B cell (primary cell): Measurements from ENCODE around the gene BNIP5. TPM values are rescaled to one million over a fixed set of nuclear protein-coding genes. Genes with fewer than 3 reads are reported as not detected.

Source experiments
- ATAC-seq: fragments of 200-7000 bp; cut with Tn5 transposase; one replicate; pipeline ENCODE4 v1.10.0; 2021; ENCODE audit warnings: low read depth, mild to moderate bottlenecking, moderate number of reproducible peaks, moderate library complexity
- CTCF ChIA-PET: fragments of 350-600 bp; sonication (Branson Sonifier 250); formaldehyde crosslinking; loops from one replicate; lab custom pipeline; 2021; ENCODE audit warnings: antibody characterized with exemption, inconsistent platforms; lab: Charles Lee
- POLR2A ChIA-PET: fragments of 350-600 bp; sonication (Branson Sonifier 250); formaldehyde crosslinking; loops from one replicate; lab custom pipeline; 2021; ENCODE audit warnings: antibody characterized with exemption; lab: Charles Lee
- DNase-seq: peaks from one replicate; pipeline ENCODE4 v3.0.0; 2013
- H2AFZ ChIP-seq: 2 replicates; pipeline ENCODE4 v1.6.1; 2012; ENCODE audit warnings: mild to moderate bottlenecking, low read depth, low read length; ENCODE audit not compliant: insufficient read depth, poor library complexity, severe bottlenecking
- H3K27ac ChIP-seq, 2 donors: 1 replicate in 1 of 2; 2 replicates in 1 of 2; pipeline ENCODE4 v1.5.1; 2012 to 2013; ENCODE audit warnings: low read length in 2 of 2, mild to moderate bottlenecking in 2 of 2, moderate library complexity in 1 of 2
- H3K27me3 ChIP-seq, 4 experiments: fragments of 200-600 bp in 1 of 4; sonication (generic) in 1 of 4; replicated peaks in 1 of 4; 1 replicate in 2 of 4; 2 replicates in 2 of 4; pipeline versions ENCODE4 v1.6.1 to v1.7.0; 2013 to 2016; ENCODE audit warnings: low read length in 3 of 4, mild to moderate bottlenecking in 2 of 4, mixed read lengths in 1 of 4, moderate library complexity in 1 of 4; ENCODE audit not compliant: insufficient read depth in 4 of 4, control insufficient read depth in 3 of 4; ENCODE audit errors: control extremely low read depth in 1 of 4
- H3K36me3 ChIP-seq, 2 experiments: replicated peaks in 1 of 2; 1 replicate in 1 of 2; 2 replicates in 1 of 2; pipeline versions ENCODE4 v1.6.1 to v1.7.1; 2013; ENCODE audit warnings: low read length in 1 of 2; ENCODE audit not compliant: insufficient read depth in 2 of 2, control insufficient read depth in 1 of 2; ENCODE audit errors: control extremely low read depth in 1 of 2, extremely low read depth in 1 of 2
- H3K4me1 ChIP-seq, 2 donors: fragments of 200-600 bp in 1 of 2; sonication (generic) in 1 of 2; 1 replicate in 1 of 2; 2 replicates in 1 of 2; pipeline versions ENCODE4 v1.5.1 to v1.6.1; 2013 to 2017; ENCODE audit warnings: low read length in 2 of 2; ENCODE audit not compliant: control insufficient read depth in 2 of 2, insufficient read depth in 2 of 2
- H3K4me2 ChIP-seq: replicated peaks from 2 replicates; pipeline ENCODE3; 2012; ENCODE audit warnings: mild to moderate bottlenecking, low read depth, low read length; ENCODE audit not compliant: poor library complexity, severe bottlenecking
- H3K4me3 ChIP-seq, 5 experiments: fragments of 200-600 bp in 1 of 5; sonication (generic) in 1 of 5; 1 replicate in 3 of 5; 2 replicates in 2 of 5; pipeline versions ENCODE4 v1.5.1 to v1.7.0; 2011 to 2016; ENCODE audit warnings: low read length in 4 of 5, mild to moderate bottlenecking in 4 of 5, low read depth in 2 of 5, control low read depth in 1 of 5, moderate library complexity in 1 of 5; ENCODE audit not compliant: insufficient read depth in 1 of 5; ENCODE audit errors: control extremely low read depth in 1 of 5, extremely low read depth in 1 of 5
- H3K79me2 ChIP-seq: fragments of 200-600 bp; sonication (generic); one replicate; pipeline ENCODE4 v1.6.0; 2016; ENCODE audit warnings: low read length; ENCODE audit not compliant: control insufficient read depth, insufficient read depth
- H3K9ac ChIP-seq: fragments of 200-600 bp; sonication (generic); 2 replicates; pipeline ENCODE4 v1.6.1; 2017; ENCODE audit warnings: mild to moderate bottlenecking, low read length, moderate library complexity
- H3K9me3 ChIP-seq, 3 donors: one replicate each; pipeline versions ENCODE4 v1.6.1 to v1.7.1; 2013; ENCODE audit warnings: low read length in 2 of 3; ENCODE audit not compliant: control insufficient read depth in 2 of 3, insufficient read depth in 1 of 3; ENCODE audit errors: control extremely low read depth in 1 of 3
- H4K20me1 ChIP-seq: 2 replicates; pipeline ENCODE4 v1.6.0; 2012; ENCODE audit warnings: mild to moderate bottlenecking, low read length; ENCODE audit not compliant: insufficient read depth, control insufficient read depth, poor library complexity, severe bottlenecking
- H3K27ac Mint-ChIP-seq: one replicate; pipeline ENCODE4 v1.8.0; 2021; ENCODE audit warnings: mixed read lengths
- H3K27me3 Mint-ChIP-seq: one replicate; pipeline ENCODE4 v1.8.0; 2021; ENCODE audit warnings: mixed read lengths
- H3K4me1 Mint-ChIP-seq: one replicate; pipeline ENCODE4 v1.8.0; 2021; ENCODE audit warnings: mixed read lengths
- H3K4me3 Mint-ChIP-seq: one replicate; pipeline ENCODE4 v1.8.0; 2021; ENCODE audit warnings: mixed read lengths
- H3K9me3 Mint-ChIP-seq: one replicate; pipeline ENCODE4 v1.8.0; 2022; ENCODE audit warnings: mixed read lengths; ENCODE audit not compliant: insufficient read depth
- EZH2 ChIP-seq: IDR thresholded peaks from 2 replicates; pipeline ENCODE4 v1.6.1; 2012; ENCODE audit warnings: borderline replicate concordance, low read depth, mild to moderate bottlenecking, moderate library complexity, low read length; ENCODE audit not compliant: insufficient read depth, poor library complexity, severe bottlenecking
- WGBS: methylation state at CpG from one replicate; pipeline ENCODE4 v1.1.5; 2013; ENCODE audit warnings: missing lambda C conversion rate; ENCODE audit not compliant: insufficient coverage; 5-methylcytosine and 5-hydroxymethylcytosine counted together
- intact Hi-C: fragments of 100-400 bp; cut with micrococcal nuclease; formaldehyde crosslinking; loops from one replicate; pipeline ENCODE4 v1.10.0; 2022
- polyA plus RNA-seq: library from polyadenylated mRNA; depleted of rRNA; stranded (reverse); fragments of >200 nt; gene quantifications from 2 replicates; pipeline ENCODE4 v1.2.3, GENCODE V29; 2012
- total RNA-seq, 2 donors: library from RNA; stranded (reverse); fragments of 120-200 nt in 1 of 2; gene quantifications; 1 replicate in 1 of 2; 2 replicates in 1 of 2; pipeline versions ENCODE4 v1.2.3 to v1.2.4, GENCODE V29; 2013 to 2022
- TF ChIP-seq, protein P1 (sequence below): fragments of 200-600 bp; IDR thresholded peaks from one replicate; pipeline ENCODE4 v1.8.0; 2022; ENCODE audit warnings: antibody characterized with exemption, mild to moderate bottlenecking

The BNIP5 gene
- total and polyA plus RNA-seq, 2 donors (not counting 1 experiment from before 2014, with no cell fraction given), result 0.06 to 0.10 TPM

DNA sequence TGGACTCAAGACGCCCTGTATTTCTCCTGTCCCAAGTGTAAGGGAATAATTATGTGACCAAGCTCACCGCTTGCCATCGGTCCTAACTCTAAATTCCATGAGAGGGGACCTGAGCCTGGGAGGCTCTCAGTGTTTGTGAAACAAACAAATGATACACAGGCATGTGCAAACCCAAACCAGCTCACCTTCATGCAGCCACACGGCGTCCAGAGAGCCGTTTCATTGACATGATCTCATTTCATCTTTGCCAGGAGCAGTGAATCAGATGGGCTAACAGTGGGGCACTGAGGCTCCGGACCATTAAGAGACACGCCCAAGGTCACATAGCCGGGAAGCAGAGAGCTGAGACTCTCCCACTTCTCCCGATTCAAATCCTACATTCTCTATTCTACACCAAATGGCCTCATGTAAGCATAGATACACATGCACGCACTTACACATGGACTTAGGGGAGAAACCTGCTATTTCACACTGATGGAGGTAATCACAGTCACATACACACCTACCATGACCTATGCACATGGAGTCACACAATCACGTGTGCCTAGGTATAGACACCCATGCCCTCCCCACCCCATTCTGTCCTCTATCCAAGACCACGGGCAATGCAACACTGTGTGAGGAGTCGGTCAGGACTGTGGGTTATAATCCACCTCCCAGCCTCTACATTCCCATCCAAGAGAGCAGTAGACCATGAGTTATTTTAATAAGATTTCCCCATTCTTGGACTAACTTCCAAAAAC is 1.1 kb downstream of the BNIP5 start:
- Histone ChIP-seq H4K20me1 (no peaks in the 10 kb centered on the region), H3K36me3 (no peaks in the 10 kb centered on the region), H3K9me3 (no peaks in the 10 kb centered on the region), H2AFZ (no peak overlapping the region), H3K27me3 (peaks cover 0 to 16% (median 0%) of the 10 kb centered on the region in 4 experiments), H3K27ac (no peak overlapping the region), H3K4me2 (no peak overlapping the region), H3K79me2 (no peaks in the 10 kb centered on the region), H3K9ac (no peak overlapping the region), H3K4me1 (peaks cover 12 to 19% of the 10 kb centered on the region in 2 donors), H3K4me3 (no peak overlapping the region)
- ATAC-seq (no peak), DNase-seq (no peak)
- Mint-ChIP-seq H3K27me3 (peaks cover 40% of the 10 kb centered on the region), H3K9me3 (no peaks in the 10 kb centered on the region), H3K4me3 (no peak overlapping the region), H3K27ac (no peak overlapping the region), H3K4me1 (peaks cover 18% of the 10 kb centered on the region)
- ChIA-PET POLR2A (no interaction called here), CTCF (interaction anchor here (1.4 kb wide), 1 partner anchor 14 kb away, joined by 3 read pairs; no protein-coding TSS in a partner anchor)
- TF ChIP-seq, protein P1, sequence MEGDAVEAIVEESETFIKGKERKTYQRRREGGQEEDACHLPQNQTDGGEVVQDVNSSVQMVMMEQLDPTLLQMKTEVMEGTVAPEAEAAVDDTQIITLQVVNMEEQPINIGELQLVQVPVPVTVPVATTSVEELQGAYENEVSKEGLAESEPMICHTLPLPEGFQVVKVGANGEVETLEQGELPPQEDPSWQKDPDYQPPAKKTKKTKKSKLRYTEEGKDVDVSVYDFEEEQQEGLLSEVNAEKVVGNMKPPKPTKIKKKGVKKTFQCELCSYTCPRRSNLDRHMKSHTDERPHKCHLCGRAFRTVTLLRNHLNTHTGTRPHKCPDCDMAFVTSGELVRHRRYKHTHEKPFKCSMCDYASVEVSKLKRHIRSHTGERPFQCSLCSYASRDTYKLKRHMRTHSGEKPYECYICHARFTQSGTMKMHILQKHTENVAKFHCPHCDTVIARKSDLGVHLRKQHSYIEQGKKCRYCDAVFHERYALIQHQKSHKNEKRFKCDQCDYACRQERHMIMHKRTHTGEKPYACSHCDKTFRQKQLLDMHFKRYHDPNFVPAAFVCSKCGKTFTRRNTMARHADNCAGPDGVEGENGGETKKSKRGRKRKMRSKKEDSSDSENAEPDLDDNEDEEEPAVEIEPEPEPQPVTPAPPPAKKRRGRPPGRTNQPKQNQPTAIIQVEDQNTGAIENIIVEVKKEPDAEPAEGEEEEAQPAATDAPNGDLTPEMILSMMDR, result no peak
- TF ChIP-seq EZH2, result no peak
- 99% methylated on average over 13 of the region's 14 CpGs for WGBS
- intact Hi-C loops, result no loop called here

DNA sequence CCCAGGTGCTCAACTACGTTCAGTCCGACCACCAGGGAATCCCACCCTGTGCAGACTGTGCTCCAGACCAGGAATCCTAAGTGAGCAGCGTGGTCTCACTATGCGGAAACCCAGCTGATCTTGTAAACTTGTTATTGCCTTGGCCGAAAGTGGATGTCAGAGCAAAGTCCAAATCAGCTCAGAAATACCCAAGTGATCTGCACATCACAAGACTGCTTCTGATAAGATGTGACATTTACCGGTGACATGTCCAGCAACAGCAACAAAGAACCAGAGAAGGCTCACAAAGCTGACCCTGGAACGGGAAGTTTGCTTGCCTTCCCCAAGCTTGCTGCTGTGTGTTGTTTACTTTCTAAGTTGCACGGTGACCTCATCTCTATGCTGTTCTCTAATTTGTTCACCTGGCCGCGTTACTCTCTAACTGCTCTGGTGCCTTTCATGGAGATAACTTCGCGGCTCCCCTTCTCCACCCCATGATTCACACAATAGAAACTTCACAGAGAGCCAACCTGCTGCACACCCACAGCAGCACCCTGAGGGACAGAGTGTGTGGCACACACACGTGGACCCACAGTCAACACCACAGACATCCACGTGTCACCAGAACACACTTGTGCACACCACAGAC is 1.7 kb downstream of the BNIP5 start:
- WGBS, result 85% methylated on average over 12 of the region's 14 CpGs
- H3K4me1 Mint-ChIP-seq, result peaks cover 15% of the 10 kb centered on the region
- Histone ChIP-seq H3K9me3 (no peaks in the 10 kb centered on the region), H3K4me1 (peaks cover 10 to 16% of the 10 kb centered on the region in 2 donors), H3K4me2 (no peak overlapping the region), H3K36me3 (no peaks in the 10 kb centered on the region), H3K79me2 (no peaks in the 10 kb centered on the region), H3K9ac (no peak overlapping the region), H4K20me1 (no peaks in the 10 kb centered on the region), H2AFZ (no peak overlapping the region), H3K4me3 (no peak overlapping the region), H3K27ac (no peak overlapping the region), H3K27me3 (peaks cover 0 to 15% (median 0%) of the 10 kb centered on the region in 4 experiments)
- no peak overlapping the region for H3K27ac Mint-ChIP-seq
- no peak for ATAC-seq
- peaks cover 36% of the 10 kb centered on the region for H3K27me3 Mint-ChIP-seq
- CTCF ChIA-PET, result interaction anchor here (1.4 kb wide), 1 partner anchor 13 kb away, joined by 3 read pairs; no protein-coding TSS in a partner anchor
- intact Hi-C loops, result no loop called here
- no peak for TF ChIP-seq EZH2
- TF ChIP-seq, protein P1, result no peak
- DNase-seq, result no peak
- H3K9me3 Mint-ChIP-seq, result no peaks in the 10 kb centered on the region
- POLR2A ChIA-PET, result no interaction called here
- no peak overlapping the region for H3K4me3 Mint-ChIP-seq
